Mesothelial cell of epicardium (in vitro differentiated cells): Measurements from ENCODE around the gene CCDC126. TPM values are rescaled to one million over a fixed set of nuclear protein-coding genes. Genes with fewer than 3 reads are reported as not detected.
A peak's percentile ranks its signal among the peaks of the same experiment; 100 is the strongest.

ENCODE experiments used
- DNase-seq, 2 experiments: peaks; one replicate each; pipeline ENCODE4 v3.0.0; 2021; ENCODE audit warnings: low spot score in 2 of 2; ENCODE audit not compliant: unreplicated experiment in 2 of 2
- H3K27ac Mint-ChIP-seq: 2 replicates; pipeline ENCODE4 v1.8.0; 2021; ENCODE audit warnings: mixed read lengths
- H3K27me3 Mint-ChIP-seq: 2 replicates; pipeline ENCODE4 v1.8.0; 2021; ENCODE audit warnings: low read depth, mixed read lengths
- H3K36me3 Mint-ChIP-seq: 2 replicates; pipeline ENCODE4 v1.8.0; 2021; ENCODE audit warnings: mixed read lengths
- H3K4me1 Mint-ChIP-seq: 2 replicates; pipeline ENCODE4 v1.8.0; 2021; ENCODE audit warnings: mixed read lengths
- H3K4me3 Mint-ChIP-seq: 2 replicates; pipeline ENCODE4 v1.8.0; 2021; ENCODE audit warnings: mild to moderate bottlenecking, moderate library complexity, mixed read lengths
- H3K9me3 Mint-ChIP-seq: 2 replicates; pipeline ENCODE4 v1.8.0; 2021; ENCODE audit warnings: mixed read lengths
- CTCF ChIP-seq: fragments of 200-600 bp; sonication (generic); IDR thresholded peaks from one replicate; pipeline ENCODE4 v1.5.0; 2021; ENCODE audit warnings: antibody characterized with exemption; ENCODE audit not compliant: unreplicated experiment
- total RNA-seq: library from RNA; stranded (reverse); gene quantifications from 3 replicates; pipeline ENCODE4 v1.2.1, GENCODE V29; 2021

CCDC126 gene
- total RNA-seq, 1 donor from 2014 or later = 10.6 TPM

- peaks cover 46% of the 10 kb centered on the region for H3K4me1 Mint-ChIP-seq
- TF ChIP-seq CTCF = no peak
- no peaks in the 10 kb centered on the region for H3K27me3 Mint-ChIP-seq
- no peak for DNase-seq
- no peaks in the 10 kb centered on the region for H3K9me3 Mint-ChIP-seq
- H3K27ac Mint-ChIP-seq = peak overlapping the region; percentile 55
- H3K36me3 Mint-ChIP-seq = peaks cover 21% of the 10 kb centered on the region
- H3K4me3 Mint-ChIP-seq = no peak overlapping the region
Measured at GRCh38 chr7:23603632-23604295, 6.6 kb downstream of the CCDC126 start.

DNA sequence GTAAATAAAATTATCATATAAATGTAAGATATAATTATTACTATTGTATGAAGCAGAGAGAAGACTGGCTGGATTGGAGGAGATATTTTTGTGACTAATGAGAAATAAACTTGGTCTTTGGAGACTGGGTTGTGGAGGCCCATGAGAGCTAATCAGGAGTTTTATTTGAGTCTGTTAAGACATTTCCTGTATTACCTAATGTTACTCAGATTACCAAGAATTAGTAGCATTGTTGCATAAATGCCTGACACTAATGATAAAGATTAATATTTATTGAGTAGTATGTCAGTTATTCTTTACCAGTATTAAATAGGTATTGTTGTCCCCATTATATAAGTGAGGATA, 7.1 kb downstream of the CCDC126 start:
- Mint-ChIP-seq H3K9me3 (no peaks in the 10 kb centered on the region), H3K27me3 (no peaks in the 10 kb centered on the region), H3K36me3 (peaks cover 21% of the 10 kb centered on the region), H3K4me1 (peaks cover 41% of the 10 kb centered on the region), H3K27ac (no peak overlapping the region), H3K4me3 (no peak overlapping the region)
- no peak for DNase-seq
- no peak for TF ChIP-seq CTCF

GRCh38 chr7:23607130-23607529, 9.9 kb downstream of the CCDC126 start:
- no peak for TF ChIP-seq CTCF

DNA sequence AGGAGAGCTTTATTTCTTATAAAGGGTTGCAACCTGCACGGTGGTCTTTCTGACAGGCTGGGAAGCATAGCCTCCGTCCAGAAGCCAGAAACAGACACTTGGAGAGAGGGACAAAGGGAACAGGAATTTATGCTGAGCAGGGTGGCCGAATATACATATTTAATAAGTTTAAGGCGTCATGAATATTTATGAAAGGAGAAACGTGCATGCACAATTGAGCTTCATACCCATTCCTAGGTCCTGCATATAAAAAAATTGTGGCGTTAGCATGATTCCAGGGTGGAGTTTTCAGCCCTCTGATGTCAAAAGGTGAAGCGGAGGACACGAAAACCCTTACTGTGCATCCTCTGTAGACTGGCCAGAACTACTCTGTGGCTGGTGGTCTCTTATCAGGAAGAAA, 10.7 kb downstream of the CCDC126 start:
- H3K36me3 Mint-ChIP-seq = peaks cover 40% of the 10 kb centered on the region
- peaks cover 7% of the 10 kb centered on the region for H3K9me3 Mint-ChIP-seq
- H3K27ac Mint-ChIP-seq = no peak overlapping the region
- no peaks in the 10 kb centered on the region for H3K27me3 Mint-ChIP-seq
- H3K4me3 Mint-ChIP-seq = no peak overlapping the region
- no peak for TF ChIP-seq CTCF
- peaks cover 11% of the 10 kb centered on the region for H3K4me1 Mint-ChIP-seq
- no peak for DNase-seq

More at GRCh38 chr7:23607130-23607529, 9.9 kb downstream of the CCDC126 start:
- DNase-seq = no peak
- H3K27me3 Mint-ChIP-seq = no peaks in the 10 kb centered on the region
- H3K36me3 Mint-ChIP-seq = peaks cover 34% of the 10 kb centered on the region
- H3K9me3 Mint-ChIP-seq = peaks cover 4% of the 10 kb centered on the region
- H3K27ac Mint-ChIP-seq = no peak overlapping the region
- H3K4me1 Mint-ChIP-seq = peaks cover 18% of the 10 kb centered on the region
- H3K4me3 Mint-ChIP-seq = no peak overlapping the region

DNA sequence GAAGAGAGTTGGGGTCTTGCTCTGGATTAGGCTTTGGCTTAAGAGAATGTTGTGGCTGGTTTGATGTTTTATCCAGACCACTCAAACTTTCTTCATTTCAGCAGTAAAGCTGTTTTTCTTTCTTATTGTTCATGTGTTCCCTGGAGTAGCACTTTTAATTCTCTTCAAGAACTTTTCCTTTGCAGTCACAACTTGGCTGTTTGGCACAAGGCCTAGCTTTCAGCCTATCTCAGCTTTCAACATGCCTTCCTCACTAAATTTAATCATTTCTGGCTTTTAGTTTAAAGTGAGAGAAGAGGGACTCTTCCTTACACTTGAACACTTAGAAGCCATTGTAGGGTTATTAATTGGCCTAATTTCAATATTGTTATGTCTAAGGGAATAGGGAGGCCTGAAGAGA, 18.1 kb downstream of the CCDC126 start:
- H3K36me3 Mint-ChIP-seq = peaks cover 76% of the 10 kb centered on the region

More for the DNA sequence above, 18.1 kb downstream of the CCDC126 start:
- no peak for DNase-seq
- TF ChIP-seq CTCF = no peak
- no peak overlapping the region for H3K27ac Mint-ChIP-seq
- no peaks in the 10 kb centered on the region for H3K27me3 Mint-ChIP-seq
- H3K9me3 Mint-ChIP-seq = peaks cover 61% of the 10 kb centered on the region
- no peaks in the 10 kb centered on the region for H3K4me1 Mint-ChIP-seq
- H3K4me3 Mint-ChIP-seq = no peak overlapping the region
